IMR-90 (cell line): ENCODE results near the gene MEIKIN. TPM values are rescaled to one million over a fixed set of nuclear protein-coding genes. Genes with fewer than 3 reads are reported as not detected.

Source experiments
- ATAC-seq: fragments of 200-7000 bp; cut with Tn5 transposase; 2 replicates; pipeline ENCODE4 v1.9.1; 2020; ENCODE audit warnings: low read depth, mild to moderate bottlenecking, moderate library complexity
- BruUV-seq: library from RNA; stranded (reverse); fragments of 400-500 nt; replicated peaks from 2 replicates; lab custom pipeline; 2021; lab: Mats Ljungman, UMichigan
- CTCF ChIA-PET: fragments of 300-600 bp; formaldehyde crosslinking; extraction: SDS; loops from one replicate; lab custom pipeline; 2021; ENCODE audit warnings: antibody characterized with exemption; lab: Yijun Ruan, JAX
- POLR2A ChIA-PET: fragments of 300-600 bp; sonication (Branson Sonifier 250); formaldehyde crosslinking; loops from one replicate; lab custom pipeline; 2022; ENCODE audit warnings: antibody characterized with exemption; ENCODE audit not compliant: unreplicated experiment; lab: Charles Lee
- DNase-seq: peaks from one replicate; pipeline ENCODE4 v3.0.0; 2013
- H2AFZ ChIP-seq: replicated peaks from 2 replicates; pipeline ENCODE3; 2013; ENCODE audit warnings: low read length, mild to moderate bottlenecking; ENCODE audit not compliant: poor library complexity
- H2AK5ac ChIP-seq: 2 replicates; pipeline ENCODE4 v1.6.1; 2013; ENCODE audit warnings: low read depth, low read length, inconsistent platforms
- H2AK9ac ChIP-seq: replicated peaks from 2 replicates; pipeline ENCODE3; 2013; ENCODE audit warnings: mild to moderate bottlenecking, low read depth, low read length, moderate library complexity; ENCODE audit not compliant: poor library complexity
- H2BK120ac ChIP-seq: 2 replicates; pipeline ENCODE4 v1.6.1; 2013; ENCODE audit warnings: low read depth, low read length, inconsistent platforms
- H2BK15ac ChIP-seq: 3 replicates; pipeline ENCODE4 v1.6.1; 2013; ENCODE audit warnings: low read depth, low read length, inconsistent platforms
- H2BK20ac ChIP-seq: 2 replicates; pipeline ENCODE4 v1.6.1; 2013; ENCODE audit warnings: low read depth, mild to moderate bottlenecking, inconsistent platforms, low read length, moderate library complexity
- H2BK5ac ChIP-seq: 2 replicates; pipeline ENCODE4 v1.6.1; 2013; ENCODE audit warnings: mild to moderate bottlenecking, low read depth, low read length, inconsistent platforms; ENCODE audit not compliant: poor library complexity, severe bottlenecking
- H3K14ac ChIP-seq: replicated peaks from 2 replicates; pipeline ENCODE4 v1.6.1; 2013; ENCODE audit warnings: low read depth, low read length, inconsistent platforms
- H3K18ac ChIP-seq: 2 replicates; pipeline ENCODE4 v1.6.1; 2013; ENCODE audit warnings: low read depth, low read length, control low read depth
- H3K23ac ChIP-seq: 2 replicates; pipeline ENCODE4 v1.6.1; 2013; ENCODE audit warnings: low read depth, low read length, inconsistent platforms
- H3K27ac ChIP-seq: 2 replicates; pipeline ENCODE4 v1.5.1; 2013; ENCODE audit warnings: mild to moderate bottlenecking, control low read depth, low read length; ENCODE audit not compliant: insufficient read depth
- H3K27me3 ChIP-seq: 2 replicates; pipeline ENCODE4 v1.6.1; 2013; ENCODE audit warnings: low read length; ENCODE audit not compliant: control insufficient read depth, insufficient read depth
- H3K36me3 ChIP-seq: 2 replicates; pipeline ENCODE4 v1.6.1; 2013; ENCODE audit warnings: low read length, mixed read lengths; ENCODE audit not compliant: control insufficient read depth, insufficient read depth
- H3K4ac ChIP-seq: 2 replicates; pipeline ENCODE4 v1.6.1; 2013; ENCODE audit warnings: low read depth, low read length, inconsistent platforms
- H3K4me1 ChIP-seq: 2 replicates; pipeline ENCODE4 v1.6.1; 2013; ENCODE audit warnings: low read length, mixed read lengths; ENCODE audit not compliant: control insufficient read depth, insufficient read depth
- H3K4me2 ChIP-seq: 2 replicates; pipeline ENCODE4 v1.6.1; 2013; ENCODE audit warnings: low read depth, mild to moderate bottlenecking, control low read depth, low read length, moderate library complexity
- H3K4me3 ChIP-seq: 2 replicates; pipeline ENCODE4 v1.5.1; 2013; ENCODE audit warnings: low read depth, mild to moderate bottlenecking, control low read depth, low read length, moderate library complexity; ENCODE audit not compliant: insufficient read depth
- H3K56ac ChIP-seq: 2 replicates; pipeline ENCODE4 v1.6.1; 2013; ENCODE audit warnings: low read length, inconsistent platforms; ENCODE audit not compliant: insufficient read depth; ENCODE audit errors: extremely low read depth
- H3K79me1 ChIP-seq, 2 experiments: 2 replicates each; pipeline ENCODE4 v1.6.1; 2013; ENCODE audit warnings: low read length in 2 of 2, inconsistent platforms in 1 of 2, low read depth in 1 of 2
- H3K9ac ChIP-seq: 2 replicates; pipeline ENCODE4 v1.6.1; 2013; ENCODE audit warnings: low read depth, low read length, control low read depth
- H3K9me1 ChIP-seq: 2 replicates; pipeline ENCODE4 v1.6.1; 2013; ENCODE audit warnings: low read length, inconsistent platforms; ENCODE audit not compliant: insufficient read depth
- H3K9me3 ChIP-seq: 2 replicates; pipeline ENCODE4 v1.6.1; 2013; ENCODE audit warnings: low read length; ENCODE audit not compliant: control insufficient read depth, insufficient read depth
- H4K20me1 ChIP-seq: 2 replicates; pipeline ENCODE4 v1.6.1; 2013; ENCODE audit warnings: low read length, inconsistent platforms; ENCODE audit not compliant: insufficient read depth
- H4K5ac ChIP-seq: 2 replicates; pipeline ENCODE4 v1.6.1; 2013; ENCODE audit warnings: mild to moderate bottlenecking, low read depth, low read length, control low read depth
- H4K8ac ChIP-seq, 2 experiments: 2 replicates each; pipeline ENCODE4 v1.6.1; 2013; ENCODE audit warnings: low read depth in 2 of 2, low read length in 2 of 2, control low read depth in 1 of 2, inconsistent platforms in 1 of 2
- H4K91ac ChIP-seq: 2 replicates; pipeline ENCODE4 v1.6.1; 2013; ENCODE audit warnings: low read depth, low read length, inconsistent platforms; ENCODE audit not compliant: insufficient read depth
- BHLHE40 ChIP-seq: fragments of 150-350 bp; IDR thresholded peaks from 2 replicates; pipeline ENCODE4 v1.6.1; 2016; ENCODE audit warnings: mild to moderate bottlenecking, low read depth, low read length
- CEBPB ChIP-seq: IDR thresholded peaks from 2 replicates; pipeline ENCODE4 v1.6.1; 2012; ENCODE audit warnings: low read depth, low read length, improper control_type of control experiment
- CHD1 ChIP-seq: IDR thresholded peaks from 2 replicates; pipeline ENCODE4 v1.6.1; 2012; ENCODE audit warnings: low read depth, low read length, improper control_type of control experiment
- FOS ChIP-seq: fragments of 150-350 bp; IDR thresholded peaks from 2 replicates; pipeline ENCODE4 v1.6.1; 2016; ENCODE audit warnings: low read depth, low read length
- MAFK ChIP-seq: IDR thresholded peaks from 2 replicates; pipeline ENCODE4 v1.6.1; 2012; ENCODE audit warnings: low read depth, low read length, improper control_type of control experiment
- MAZ ChIP-seq: IDR thresholded peaks from 2 replicates; pipeline ENCODE4 v1.6.1; 2012; ENCODE audit warnings: low read depth, mild to moderate bottlenecking, low read length, improper control_type of control experiment, moderate library complexity, borderline replicate concordance
- MXI1 ChIP-seq: IDR thresholded peaks from 2 replicates; pipeline ENCODE4 v1.6.1; 2012; ENCODE audit warnings: low read depth, mild to moderate bottlenecking, low read length, moderate library complexity, borderline replicate concordance
- NFE2L2 ChIP-seq: fragments of 150-350 bp; IDR thresholded peaks from 2 replicates; pipeline ENCODE4 v1.6.1; 2016; ENCODE audit warnings: low read depth, mild to moderate bottlenecking, low read length
- POLR2A ChIP-seq: IDR thresholded peaks from 2 replicates; pipeline ENCODE4 v1.6.1; 2012; ENCODE audit warnings: mild to moderate bottlenecking, low read depth, low read length
- RAD21 ChIP-seq: IDR thresholded peaks from 2 replicates; pipeline ENCODE4 v1.6.1; 2012; ENCODE audit warnings: low read length, improper control_type of control experiment
- RCOR1 ChIP-seq: IDR thresholded peaks from 2 replicates; pipeline ENCODE4 v1.6.1; 2012; ENCODE audit warnings: mild to moderate bottlenecking, low read length, improper control_type of control experiment; ENCODE audit not compliant: insufficient replicate concordance
- RFX5 ChIP-seq: IDR thresholded peaks from 2 replicates; pipeline ENCODE4 v1.8.0; 2012; ENCODE audit warnings: low read depth, mild to moderate bottlenecking, low read length, moderate library complexity
- SMC3 ChIP-seq: fragments of 150-350 bp; IDR thresholded peaks from 2 replicates; pipeline ENCODE4 v1.6.1; 2016; ENCODE audit warnings: low read depth, mild to moderate bottlenecking, antibody characterized with exemption, low read length, moderate library complexity
- dilution Hi-C: fragments of 300-500 bp; cut with HindIII; formaldehyde crosslinking; loops from one replicate; pipeline ENCODE4 v1.14.3; 2018; ENCODE audit warnings: low sequenced_read_pairs; ENCODE audit not compliant: unreplicated experiment
- in situ Hi-C: fragments of 300-500 bp; cut with MboI; formaldehyde crosslinking; loops from 3 replicates; pipeline ENCODE4 v1.14.3; 2019; ENCODE audit warnings: low sequenced_read_pairs, inconsistent platforms, mixed read lengths
- intact Hi-C: fragments of 100-400 bp; cut with micrococcal nuclease; formaldehyde crosslinking; loops from 2 replicates; pipeline ENCODE4 v1.10.0; 2022
- polyA plus RNA-seq, 3 experiments: library from polyadenylated mRNA; depleted of rRNA; stranded (reverse); fragments of >200 nt; gene quantifications; 2 replicates each; pipeline ENCODE4 v1.2.3, GENCODE V29; 2012; ENCODE audit warnings: low replicate concordance in 1 of 3
- total RNA-seq: library from RNA; depleted of rRNA; stranded (reverse); fragments of >200 nt; gene quantifications from 2 replicates; pipeline ENCODE4 v1.2.3, GENCODE V29; 2012
- TF ChIP-seq, protein P1 (sequence below): conservative IDR thresholded peaks from 2 replicates; pipeline ENCODE4 v1.5.1; 2012; ENCODE audit warnings: mild to moderate bottlenecking, low read depth, low read length, improper control_type of control experiment
- TF ChIP-seq, protein P2 (sequence below): fragments of 150-350 bp; IDR thresholded peaks from 2 replicates; pipeline ENCODE4 v1.6.1; 2017; ENCODE audit warnings: mild to moderate bottlenecking, antibody characterized with exemption, low read length, low read depth
- TF ChIP-seq, protein P3 (sequence below): fragments of 150-350 bp; IDR thresholded peaks from 2 replicates; pipeline ENCODE4 v1.6.1; 2016; ENCODE audit warnings: low read depth, mild to moderate bottlenecking, low read length, moderate library complexity, borderline replicate concordance

The MEIKIN gene
- total and polyA plus RNA-seq, 2 of the 4 experiments (the other 2 are of a cell fraction), result not detected

DNA sequence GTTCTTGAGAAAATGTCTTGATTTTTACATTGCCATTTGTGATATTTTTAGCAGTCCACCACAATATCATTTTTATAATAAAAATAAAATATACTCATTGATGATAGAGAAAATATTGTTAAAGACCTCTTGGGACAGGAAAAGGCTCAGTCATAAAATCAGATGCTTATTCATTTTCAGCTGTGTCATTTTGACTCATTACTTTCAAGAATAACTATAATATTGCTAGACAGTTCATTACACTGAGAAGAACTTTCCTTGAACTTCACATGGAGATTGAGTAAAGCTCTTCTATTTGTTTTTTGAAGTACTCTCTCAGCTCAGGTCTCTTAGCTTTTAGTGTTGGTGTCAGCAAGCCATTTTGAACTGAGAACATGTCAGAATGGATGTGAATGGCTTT is 8.5 kb upstream of the MEIKIN start:
- Histone ChIP-seq H3K4ac (no peak overlapping the region), H2AK5ac (no peak overlapping the region), H3K4me1 (no peaks in the 10 kb centered on the region), H4K91ac (no peak overlapping the region), H4K20me1 (no peaks in the 10 kb centered on the region), H3K18ac (no peak overlapping the region), H3K27ac (no peak overlapping the region), H3K56ac (no peak overlapping the region), H2AK9ac (no peak overlapping the region), H3K4me2 (no peak overlapping the region), H3K9me3 (no peaks in the 10 kb centered on the region), H3K36me3 (no peaks in the 10 kb centered on the region), H2BK5ac (no peak overlapping the region), H3K4me3 (no peak overlapping the region), H3K9me1 (no peaks in the 10 kb centered on the region), H3K27me3 (peaks cover 2% of the 10 kb centered on the region; the same call in 1 of the 2 replicates), H2BK20ac (no peak overlapping the region), H2BK15ac (no peak overlapping the region), H3K79me1 (no peaks in the 10 kb centered on the region), H3K23ac (no peak overlapping the region), H4K5ac (no peak overlapping the region), H3K9ac (no peak overlapping the region), H4K8ac (no peak overlapping the region), H2BK120ac (no peak overlapping the region), H3K14ac (no peak overlapping the region), H2AFZ (no peak overlapping the region)
- intact Hi-C loops (no loop called here), dilution Hi-C loops (no loop called here), in situ Hi-C loops (no loop called here)
- CTCF ChIA-PET, result interaction anchor here (0.5 kb wide), 1 partner anchor 13 kb away, joined by 4 read pairs; no protein-coding TSS in a partner anchor
- BruUV-seq, result no TSS peak
- no peak for TF ChIP-seq CEBPB
- TF ChIP-seq, protein P1, sequence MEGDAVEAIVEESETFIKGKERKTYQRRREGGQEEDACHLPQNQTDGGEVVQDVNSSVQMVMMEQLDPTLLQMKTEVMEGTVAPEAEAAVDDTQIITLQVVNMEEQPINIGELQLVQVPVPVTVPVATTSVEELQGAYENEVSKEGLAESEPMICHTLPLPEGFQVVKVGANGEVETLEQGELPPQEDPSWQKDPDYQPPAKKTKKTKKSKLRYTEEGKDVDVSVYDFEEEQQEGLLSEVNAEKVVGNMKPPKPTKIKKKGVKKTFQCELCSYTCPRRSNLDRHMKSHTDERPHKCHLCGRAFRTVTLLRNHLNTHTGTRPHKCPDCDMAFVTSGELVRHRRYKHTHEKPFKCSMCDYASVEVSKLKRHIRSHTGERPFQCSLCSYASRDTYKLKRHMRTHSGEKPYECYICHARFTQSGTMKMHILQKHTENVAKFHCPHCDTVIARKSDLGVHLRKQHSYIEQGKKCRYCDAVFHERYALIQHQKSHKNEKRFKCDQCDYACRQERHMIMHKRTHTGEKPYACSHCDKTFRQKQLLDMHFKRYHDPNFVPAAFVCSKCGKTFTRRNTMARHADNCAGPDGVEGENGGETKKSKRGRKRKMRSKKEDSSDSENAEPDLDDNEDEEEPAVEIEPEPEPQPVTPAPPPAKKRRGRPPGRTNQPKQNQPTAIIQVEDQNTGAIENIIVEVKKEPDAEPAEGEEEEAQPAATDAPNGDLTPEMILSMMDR, result no peak
- TF ChIP-seq NFE2L2, result no peak
- no peak for TF ChIP-seq BHLHE40
- no peak for TF ChIP-seq POLR2A
- TF ChIP-seq MAFK, result no peak
- no peak for TF ChIP-seq MAZ
- TF ChIP-seq, protein P2, sequence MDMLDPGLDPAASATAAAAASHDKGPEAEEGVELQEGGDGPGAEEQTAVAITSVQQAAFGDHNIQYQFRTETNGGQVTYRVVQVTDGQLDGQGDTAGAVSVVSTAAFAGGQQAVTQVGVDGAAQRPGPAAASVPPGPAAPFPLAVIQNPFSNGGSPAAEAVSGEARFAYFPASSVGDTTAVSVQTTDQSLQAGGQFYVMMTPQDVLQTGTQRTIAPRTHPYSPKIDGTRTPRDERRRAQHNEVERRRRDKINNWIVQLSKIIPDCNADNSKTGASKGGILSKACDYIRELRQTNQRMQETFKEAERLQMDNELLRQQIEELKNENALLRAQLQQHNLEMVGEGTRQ, result no peak
- no peak for TF ChIP-seq FOS
- TF ChIP-seq, protein P3, sequence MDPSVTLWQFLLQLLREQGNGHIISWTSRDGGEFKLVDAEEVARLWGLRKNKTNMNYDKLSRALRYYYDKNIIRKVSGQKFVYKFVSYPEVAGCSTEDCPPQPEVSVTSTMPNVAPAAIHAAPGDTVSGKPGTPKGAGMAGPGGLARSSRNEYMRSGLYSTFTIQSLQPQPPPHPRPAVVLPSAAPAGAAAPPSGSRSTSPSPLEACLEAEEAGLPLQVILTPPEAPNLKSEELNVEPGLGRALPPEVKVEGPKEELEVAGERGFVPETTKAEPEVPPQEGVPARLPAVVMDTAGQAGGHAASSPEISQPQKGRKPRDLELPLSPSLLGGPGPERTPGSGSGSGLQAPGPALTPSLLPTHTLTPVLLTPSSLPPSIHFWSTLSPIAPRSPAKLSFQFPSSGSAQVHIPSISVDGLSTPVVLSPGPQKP, result no peak
- no peak for TF ChIP-seq CHD1
- no peak for TF ChIP-seq RCOR1
- no peak for TF ChIP-seq RFX5
- no peak for TF ChIP-seq SMC3
- no peak for TF ChIP-seq MXI1
- no peak for TF ChIP-seq RAD21
- ATAC-seq (no peak), DNase-seq (no peak)
- POLR2A ChIA-PET, result no interaction called here
